GM10847 (cell line): ENCODE measurements around the gene STK32B.

ENCODE experiments used
- POLR2A ChIP-seq: IDR thresholded peaks from 2 replicates; pipeline ENCODE4 v1.6.1; 2011; ENCODE audit not compliant: insufficient read length; ENCODE audit errors: extremely low read depth

Gene STK32B

DNA sequence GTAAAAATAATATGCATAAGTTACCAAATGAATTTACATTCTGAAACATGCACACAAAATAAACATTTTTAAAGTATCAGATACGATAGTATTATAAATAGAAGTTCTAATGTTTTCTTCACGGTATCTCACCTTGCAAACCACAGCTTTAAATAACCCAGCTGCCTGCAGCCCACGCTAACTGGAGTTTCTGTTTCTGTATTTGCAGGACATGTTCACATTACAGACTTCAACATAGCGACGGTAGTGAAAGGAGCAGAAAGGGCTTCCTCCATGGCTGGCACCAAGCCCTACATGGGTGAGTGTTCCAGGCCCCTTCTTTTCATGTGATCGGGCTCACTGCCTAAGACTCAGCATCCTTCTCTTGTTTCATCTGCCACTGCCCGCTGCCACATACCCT lies 365.4 kb downstream of the STK32B start:
- TF ChIP-seq POLR2A = no peak

DNA sequence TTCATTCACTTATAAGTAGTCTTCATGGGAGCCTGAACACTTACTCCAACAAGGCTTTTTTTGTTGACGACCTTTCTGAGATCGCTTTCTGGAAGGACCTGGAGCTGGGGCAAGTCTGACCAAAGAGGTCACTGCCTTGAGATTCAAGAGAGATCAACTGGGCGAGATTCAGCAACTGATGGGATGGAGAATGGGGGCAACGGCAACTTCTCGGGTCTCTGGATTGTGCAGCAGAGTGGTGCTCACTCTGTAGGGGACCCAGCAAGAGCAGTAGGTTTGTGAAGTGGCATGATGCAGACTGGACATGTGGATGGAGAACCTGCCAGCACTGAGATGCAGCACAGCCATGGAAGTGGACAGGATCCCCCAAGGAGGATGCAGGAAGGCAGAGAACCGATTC lies 369.0 kb downstream of the STK32B start:
- TF ChIP-seq POLR2A = no peak

DNA sequence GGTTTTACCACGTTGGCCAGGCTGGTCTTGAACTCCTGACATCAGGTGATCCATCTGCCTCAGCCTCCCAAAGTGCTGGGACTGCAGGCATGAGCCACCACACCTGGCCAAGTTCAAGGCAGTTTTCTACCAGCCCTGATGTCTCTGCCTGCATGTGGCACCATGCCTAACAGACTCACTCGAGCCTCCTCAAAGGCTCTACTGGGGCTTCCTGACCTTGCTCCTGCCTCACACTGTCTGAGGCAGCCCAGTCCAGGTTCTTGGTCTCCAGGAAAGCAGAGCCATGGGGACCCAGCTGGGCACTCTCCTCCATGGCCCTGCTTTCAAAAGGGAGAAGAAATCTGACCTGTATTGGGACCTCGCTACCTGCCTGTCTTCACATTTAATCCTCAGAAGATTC lies 370.1 kb downstream of the STK32B start:
- TF ChIP-seq POLR2A = no peak

DNA sequence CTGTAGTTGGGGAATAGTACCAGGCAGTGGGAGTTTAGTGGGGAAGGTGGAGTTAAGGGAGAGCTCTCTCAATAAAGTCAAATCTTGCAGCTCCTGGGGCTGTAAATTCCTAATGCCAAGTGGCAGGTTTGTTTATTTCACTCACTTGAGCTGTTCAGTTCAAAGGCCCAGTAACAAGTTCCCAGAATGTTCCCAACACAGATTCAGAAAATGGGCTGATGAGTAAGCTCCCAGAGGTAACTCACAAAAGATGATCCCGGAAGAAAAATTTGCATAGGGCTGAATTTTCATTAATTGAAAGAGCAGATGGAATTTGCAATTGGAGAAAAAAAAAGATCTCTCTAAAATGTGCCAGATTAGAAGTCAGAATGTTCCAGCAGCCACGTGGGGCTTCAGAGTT lies 370.9 kb downstream of the STK32B start:
- no peak for TF ChIP-seq POLR2A

DNA sequence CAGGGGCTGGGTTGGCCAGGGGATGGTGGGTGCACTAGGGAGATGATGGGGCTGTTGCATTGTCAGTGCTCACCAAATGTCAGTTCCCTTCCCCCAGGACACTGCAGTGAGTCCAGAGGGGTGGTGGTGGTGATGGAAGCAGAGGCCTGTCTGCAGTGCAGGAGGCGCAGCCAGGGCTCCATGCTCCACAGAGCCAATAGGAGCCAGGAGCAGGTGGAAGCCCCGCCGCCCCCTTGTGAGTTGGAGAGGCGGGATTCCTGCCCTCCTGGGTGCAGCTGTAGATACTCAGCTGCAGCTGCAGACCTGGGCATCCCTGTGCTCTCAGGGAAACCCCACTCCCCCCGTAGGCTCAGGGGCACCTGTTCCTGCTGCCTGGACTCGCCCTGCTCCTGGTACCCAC lies 372.4 kb downstream of the STK32B start:
- no peak for TF ChIP-seq POLR2A

DNA sequence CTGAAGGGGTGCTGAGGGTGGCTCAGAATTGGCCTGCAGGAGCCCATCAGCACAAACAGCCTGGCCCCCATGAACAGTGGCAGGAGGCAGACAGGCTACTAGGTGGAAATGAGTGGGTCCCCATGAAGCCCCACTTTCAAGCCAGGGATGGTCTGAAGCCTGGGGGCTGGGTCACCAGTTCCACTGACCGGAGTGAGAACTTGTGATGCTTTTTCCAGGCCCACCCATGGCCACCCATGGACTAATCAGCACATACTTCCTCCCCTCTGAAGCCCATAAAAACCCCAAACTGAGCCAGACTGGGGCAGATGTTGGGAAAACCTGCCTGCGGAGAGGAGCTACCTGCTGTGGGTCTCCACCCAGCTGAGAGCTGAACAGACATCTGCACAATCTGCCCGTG lies 372.9 kb downstream of the STK32B start:
- TF ChIP-seq POLR2A = no peak

DNA sequence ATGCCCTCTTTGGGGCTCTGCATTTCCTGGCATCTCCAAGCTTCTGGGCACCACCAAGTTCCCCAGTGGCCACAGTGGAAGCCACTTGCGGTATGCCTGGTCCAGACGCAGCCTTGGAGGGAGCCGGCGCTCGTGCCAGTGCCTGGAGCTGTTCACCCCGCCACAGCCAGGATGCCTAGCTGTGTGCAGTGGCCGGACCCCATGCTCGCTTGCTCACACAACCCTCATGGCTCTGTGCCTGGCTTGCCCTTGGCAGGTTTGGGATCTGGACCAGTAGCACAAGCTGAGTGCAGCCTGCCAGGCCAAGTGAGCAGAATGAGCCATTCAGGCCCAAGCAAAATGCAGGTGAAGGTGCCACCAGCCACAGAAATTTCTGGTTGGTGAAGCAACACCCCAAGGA lies 373.6 kb downstream of the STK32B start:
- TF ChIP-seq POLR2A = no peak

DNA sequence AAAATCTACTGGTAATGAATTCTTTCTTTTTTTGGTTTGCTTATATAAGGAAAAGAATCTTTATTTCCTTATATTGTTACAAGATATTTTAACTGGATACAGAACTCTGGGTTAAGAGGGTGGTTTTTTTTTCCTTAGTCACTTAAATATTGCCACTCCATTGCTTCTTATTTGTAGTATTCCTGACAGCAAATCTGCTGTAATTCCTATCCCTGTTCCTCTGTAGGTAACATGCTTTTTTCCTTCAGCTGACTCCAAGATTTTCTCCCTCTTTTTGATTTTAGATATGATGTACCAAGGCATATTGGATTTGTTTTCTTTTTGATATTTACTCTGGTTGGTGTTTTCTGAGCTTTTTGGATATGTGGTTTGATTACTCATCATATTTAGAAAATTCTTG lies 378.5 kb downstream of the STK32B start:
- no peak for TF ChIP-seq POLR2A

DNA sequence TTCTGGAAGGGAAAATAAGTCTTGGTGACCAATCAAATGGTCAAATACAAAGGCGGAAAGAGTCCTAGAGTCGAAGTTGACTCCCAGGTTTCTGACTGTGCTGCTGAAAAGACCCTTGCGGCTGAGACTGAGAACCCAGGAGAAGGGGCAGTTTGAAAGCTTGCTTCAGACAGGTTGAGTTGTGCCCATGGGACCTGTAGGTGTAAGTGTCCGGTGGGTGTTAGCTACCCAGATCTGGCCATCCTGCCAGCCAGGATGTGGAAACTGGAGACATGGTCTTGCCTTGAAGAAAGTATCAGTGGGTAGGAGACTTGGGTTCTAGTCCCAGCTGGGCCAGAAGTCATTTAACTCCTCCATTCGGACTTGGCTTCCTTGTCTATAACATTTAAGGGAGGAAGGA lies 381.9 kb downstream of the STK32B start:
- no peak for TF ChIP-seq POLR2A

DNA sequence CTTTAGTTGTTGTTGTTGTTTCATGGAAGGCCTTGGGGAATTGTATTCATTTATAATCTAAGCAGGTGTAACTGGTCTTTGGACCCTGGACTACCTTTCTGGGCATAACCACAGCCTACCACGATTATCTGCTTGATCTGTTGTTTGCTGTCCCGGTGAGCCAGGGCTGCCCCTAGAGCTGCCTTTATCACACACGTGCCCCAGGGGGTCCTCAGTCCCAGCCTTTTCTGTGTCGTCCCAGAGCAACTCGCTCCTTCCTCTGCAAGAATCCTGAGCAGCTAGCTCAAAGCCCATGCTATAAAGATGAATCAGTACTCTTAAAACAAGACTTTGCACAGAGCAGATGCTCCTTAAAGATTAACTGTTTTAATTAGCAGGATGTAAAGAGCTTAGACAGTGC lies 383.9 kb downstream of the STK32B start:
- TF ChIP-seq POLR2A = no peak

DNA sequence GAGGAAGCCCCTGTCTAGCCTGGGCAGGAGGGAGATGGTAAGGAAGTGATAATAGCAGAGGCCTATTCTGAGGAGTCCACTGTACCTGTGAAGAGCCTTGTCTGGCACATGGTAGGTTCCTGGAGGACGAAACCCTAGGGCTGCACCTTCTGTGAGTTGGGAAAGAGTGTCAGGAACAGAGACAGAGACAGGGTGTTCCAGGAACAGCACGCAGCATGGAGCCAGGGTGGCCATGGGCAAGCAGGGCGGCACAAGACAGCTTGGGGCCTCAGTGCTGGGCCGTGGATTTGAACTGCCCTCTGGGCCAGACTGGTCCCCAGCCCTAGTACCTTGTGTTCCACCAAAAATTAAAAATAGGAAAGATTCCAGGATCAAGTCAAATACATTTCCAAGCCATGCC lies 384.5 kb downstream of the STK32B start:
- no peak for TF ChIP-seq POLR2A

DNA sequence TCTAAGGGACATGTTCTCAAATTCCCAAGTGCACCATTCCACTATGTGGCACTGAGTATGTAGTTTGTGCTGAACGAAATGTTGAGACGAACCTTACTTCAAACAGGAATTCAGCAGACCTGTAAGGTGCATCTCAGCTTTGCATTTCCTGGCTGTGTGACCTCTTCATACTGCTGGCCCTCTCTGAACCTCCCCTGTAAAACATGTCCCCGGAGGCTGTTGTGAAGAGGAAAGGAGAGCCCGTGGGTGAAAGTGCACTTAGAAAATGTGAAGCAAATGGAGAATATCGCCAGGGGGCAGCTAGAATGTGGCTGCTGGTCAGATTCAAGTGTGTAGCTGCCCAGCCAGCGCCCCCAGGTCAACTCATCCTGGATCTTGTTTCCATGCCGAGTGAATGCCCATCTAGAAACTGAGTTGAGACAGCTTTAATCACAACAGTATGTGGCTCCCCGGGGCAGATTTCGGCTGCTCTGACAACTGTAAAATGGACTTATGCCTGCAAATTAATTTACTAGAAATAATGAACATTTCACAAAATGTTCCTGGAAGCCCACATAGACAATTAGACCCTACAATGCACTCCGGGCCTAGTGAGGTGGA lies 393.7 kb downstream of the STK32B start:
- TF ChIP-seq POLR2A = no peak

DNA sequence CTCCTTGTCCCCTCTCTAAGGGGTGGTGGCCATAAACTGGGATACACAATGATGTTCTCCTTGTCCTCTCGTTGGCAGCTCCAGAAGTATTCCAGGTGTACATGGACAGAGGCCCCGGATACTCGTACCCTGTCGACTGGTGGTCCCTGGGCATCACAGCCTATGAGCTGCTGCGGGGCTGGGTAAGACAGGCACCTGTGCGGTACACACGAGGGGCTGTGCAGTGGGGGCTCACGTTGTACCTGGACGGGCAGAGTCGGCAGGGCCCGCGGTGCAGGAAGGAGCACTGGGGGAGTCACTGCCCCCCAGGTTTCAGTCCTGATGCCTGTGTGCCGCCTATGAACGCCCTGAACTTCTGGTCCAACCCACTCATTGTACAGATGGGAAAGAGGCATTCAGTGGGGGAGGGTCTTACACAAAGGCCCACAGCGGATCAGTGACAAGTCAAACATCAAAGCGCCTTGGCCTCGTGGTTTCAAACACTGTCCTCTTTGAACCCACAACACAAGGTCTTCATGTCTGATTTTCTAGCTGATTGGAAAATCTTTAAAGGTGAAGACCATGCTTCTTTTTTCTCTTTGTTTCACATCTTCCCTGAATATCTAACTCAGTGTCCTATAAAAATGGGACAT lies 395.4 kb downstream of the STK32B start:
- no peak for TF ChIP-seq POLR2A

DNA sequence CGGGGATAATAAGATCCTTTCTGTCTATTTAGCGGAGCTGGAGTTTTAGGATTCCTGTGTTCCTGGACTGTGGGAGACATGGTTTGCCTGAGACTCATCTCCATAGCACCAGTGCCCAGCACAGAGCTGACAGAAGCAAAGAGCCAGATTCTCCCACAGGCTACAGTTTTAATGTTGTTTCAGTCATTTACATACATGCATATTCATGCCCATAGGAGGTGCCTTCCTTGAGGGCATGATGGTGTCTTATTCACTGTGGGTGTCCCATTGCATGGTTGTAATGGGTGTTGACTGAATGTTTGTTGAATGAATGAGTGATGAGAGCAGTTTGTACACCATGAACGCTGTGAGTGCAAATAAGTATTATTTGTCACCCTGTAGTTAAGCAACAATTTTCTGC lies 396.5 kb downstream of the STK32B start:
- no peak for TF ChIP-seq POLR2A

DNA sequence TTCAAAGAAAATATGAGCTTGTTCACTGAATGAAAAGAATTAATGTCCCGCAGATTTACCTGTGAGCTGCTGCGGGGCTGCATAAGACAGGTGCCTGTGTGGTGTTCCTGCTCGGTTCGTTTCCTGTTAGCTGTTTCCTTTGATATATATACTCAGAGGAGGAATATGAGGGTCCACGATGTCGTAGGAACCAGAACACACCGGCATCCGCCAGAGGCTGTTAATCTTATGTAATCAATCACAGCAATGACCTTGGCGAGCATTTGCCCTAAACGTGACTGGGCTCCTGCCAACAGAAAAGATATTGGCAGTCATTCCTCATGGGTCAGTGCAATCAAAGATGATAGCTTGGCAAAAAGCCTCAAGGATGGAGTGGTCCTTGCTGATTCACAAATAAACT lies 396.9 kb downstream of the STK32B start:
- TF ChIP-seq POLR2A = no peak

DNA sequence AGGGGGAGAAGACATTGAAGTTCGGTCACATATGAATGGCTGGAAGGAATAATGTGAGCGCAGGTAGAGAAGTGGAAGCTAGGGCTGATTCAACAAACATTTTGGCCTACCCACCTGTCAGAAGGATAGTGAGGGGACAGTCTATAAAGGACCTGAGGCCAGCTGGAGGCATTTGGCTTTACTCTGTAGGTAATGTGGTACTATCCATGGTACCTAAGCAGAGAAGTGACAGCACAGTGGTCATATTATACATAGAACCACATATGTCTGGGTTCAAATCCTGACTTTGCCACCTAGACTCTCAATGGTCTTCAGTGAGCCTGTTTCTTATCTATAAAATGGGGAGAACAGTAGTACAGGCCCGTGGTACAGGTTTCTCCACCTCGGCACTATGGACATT lies 400.0 kb downstream of the STK32B start:
- TF ChIP-seq POLR2A = no peak

DNA sequence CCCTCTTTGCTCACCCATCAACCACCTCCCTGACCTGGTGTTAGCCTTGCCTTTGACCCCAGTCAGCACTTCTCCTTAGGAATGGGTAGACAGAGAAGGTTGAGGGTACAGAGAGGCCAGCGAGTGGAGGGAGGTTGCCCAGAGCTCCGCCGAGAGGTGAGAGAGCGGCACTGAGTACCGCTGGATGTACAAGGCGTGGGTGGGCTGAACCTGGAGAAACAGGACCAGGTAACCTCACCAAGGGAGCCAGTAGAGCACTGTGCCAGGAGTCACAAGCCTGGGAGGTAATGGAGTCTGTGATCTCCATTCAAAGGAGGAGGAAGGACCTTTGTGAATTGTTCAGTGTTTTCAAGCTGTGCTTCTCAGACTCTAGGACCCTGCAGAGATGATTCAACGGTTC lies 400.9 kb downstream of the STK32B start:
- no peak for TF ChIP-seq POLR2A

DNA sequence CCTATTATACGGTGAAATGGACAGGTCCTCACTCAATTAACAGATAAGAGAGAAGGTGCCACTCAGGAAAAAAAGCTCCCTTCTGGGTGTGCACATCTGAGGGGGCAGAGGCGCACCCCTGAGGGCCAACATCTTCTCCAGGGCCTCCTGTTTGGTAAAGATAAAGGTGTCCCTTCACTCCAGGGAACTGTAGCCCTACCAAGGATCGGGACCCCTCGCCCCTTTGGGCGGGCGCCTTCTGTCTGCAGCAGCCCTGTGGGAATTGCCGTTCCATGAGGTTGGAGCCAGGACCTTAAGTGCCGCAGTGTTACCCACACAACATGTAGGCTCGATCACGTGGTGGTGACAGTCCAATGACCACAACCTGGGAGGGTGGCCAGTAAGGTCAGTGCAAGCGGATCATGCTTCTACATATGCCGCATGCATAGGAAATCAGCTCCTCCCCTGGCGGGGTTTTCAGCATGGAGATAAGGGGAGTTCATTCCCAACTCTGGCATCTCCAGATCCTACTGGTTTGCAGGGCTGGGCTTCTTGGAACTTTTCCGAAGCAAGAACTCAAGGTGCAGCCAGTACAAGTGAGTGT lies 403.8 kb downstream of the STK32B start:
- no peak for TF ChIP-seq POLR2A
